Spleen (tissue), 11 donors: ENCODE results near the gene PDE8B. TPM values are rescaled to one million over a fixed set of nuclear protein-coding genes. Genes with fewer than 3 reads are reported as not detected.

Experiments
- DNase-seq: peaks from one replicate; pipeline ENCODE4 v3.0.0-alpha.2; 2020
- H3K27ac ChIP-seq, 8 donors: fragments of 200-600 bp; sonication (generic) in 7 of 8; 1 replicate in 4 of 8; 2 replicates in 4 of 8; pipeline versions ENCODE4 v1.5.0 to v1.8.0; 2016 to 2021; ENCODE audit warnings: inconsistent platforms in 4 of 8, mild to moderate bottlenecking in 4 of 8, moderate library complexity in 1 of 8
- H3K27me3 ChIP-seq, 7 donors: fragments of 200-600 bp; sonication (generic) in 6 of 7; replicated peaks in 1 of 7; 1 replicate in 4 of 7; 2 replicates in 3 of 7; pipeline versions ENCODE4 v1.5.0 to v1.8.0; 2016 to 2021; ENCODE audit warnings: inconsistent platforms in 3 of 7, mild to moderate bottlenecking in 1 of 7
- H3K36me3 ChIP-seq, 6 donors: fragments of 200-600 bp; sonication (generic) in 5 of 6; 1 replicate in 4 of 6; 2 replicates in 2 of 6; pipeline versions ENCODE4 v1.5.0 to v1.8.0; 2016 to 2021; ENCODE audit warnings: inconsistent platforms in 2 of 6
- H3K4me1 ChIP-seq, 6 donors: fragments of 200-600 bp; sonication (generic) in 5 of 6; 1 replicate in 3 of 6; 2 replicates in 3 of 6; pipeline versions ENCODE4 v1.5.0 to v1.8.0; 2016 to 2021; ENCODE audit warnings: inconsistent platforms in 3 of 6
- H3K4me3 ChIP-seq, 8 donors: fragments of 200-600 bp; sonication (generic) in 7 of 8; 1 replicate in 4 of 8; 2 replicates in 4 of 8; pipeline versions ENCODE4 v1.5.0 to v1.8.0; 2016 to 2021; ENCODE audit warnings: inconsistent platforms in 4 of 8, mild to moderate bottlenecking in 4 of 8, moderate library complexity in 2 of 8
- H3K9me3 ChIP-seq, 8 donors: fragments of 200-600 bp; sonication (generic) in 7 of 8; 1 replicate in 4 of 8; 2 replicates in 4 of 8; pipeline versions ENCODE4 v1.5.0 to v1.8.0; 2016 to 2021; ENCODE audit warnings: inconsistent platforms in 4 of 8
- POLR2A ChIP-seq, 3 donors: fragments of 450-650 bp; IDR thresholded peaks; one replicate each; pipeline ENCODE4 v1.5.1; 2017; ENCODE audit warnings: antibody characterized with exemption in 3 of 3, mild to moderate bottlenecking in 1 of 3
- POLR2AphosphoS5 ChIP-seq, 3 donors: sonication (generic); formaldehyde crosslinking; IDR thresholded peaks; one replicate each; pipeline ENCODE4 v1.5.1; 2017; ENCODE audit warnings: antibody characterized with exemption in 3 of 3
- WGBS, 5 donors: extraction: QIAGEN DNeasy Blood & Tissue Kit in 3 of 5; methylation state at CpG; one replicate each; pipeline versions ENCODE4 v1.1.5 to v1.1.7; 2013 to 2018; 5-methylcytosine and 5-hydroxymethylcytosine counted together
- intact Hi-C: fragments of 100-400 bp; cut with DNase I; formaldehyde crosslinking; loops from one replicate; pipeline ENCODE4 v1.15.0; 2023; ENCODE audit warnings: low total_unique reads
- polyA plus RNA-seq, 3 donors: library from polyadenylated mRNA; stranded (reverse); fragments of 200-250 nt; gene quantifications; one replicate each; pipeline ENCODE4 v1.2.1, GENCODE V29; 2013
- total RNA-seq, 7 donors: library from RNA; depleted of rRNA in 3 of 7; stranded (reverse); fragments of >200 nt in 3 of 7; fragmentation: NEBNext Ultra II Directional in 4 of 7; extraction: Animal tissue kit (Norgen Biotek cat#: 25700) in 4 of 7; gene quantifications; one replicate each; pipeline versions ENCODE4 v1.1.0 to v1.2.1, GENCODE V29; 2016 to 2021
- TF ChIP-seq, protein P1 (sequence below), 11 experiments: fragments of 200-600 bp in 7 of 11; fragments of 450-650 bp in 4 of 11; sonication (generic) in 4 of 11; IDR thresholded peaks in 8 of 11; conservative IDR thresholded peaks in 3 of 11; 1 replicate in 7 of 11; 2 replicates in 4 of 11; pipeline versions ENCODE4 v1.4.0 to v1.8.0; 2016 to 2021; ENCODE audit warnings: antibody characterized with exemption in 11 of 11, inconsistent platforms in 4 of 11, mild to moderate bottlenecking in 1 of 11
- donor health status: healthy with polysubstance abuse.
- donor health status: DM: no; HTN: no; CAD: no; lungs with moderate emphysema.
- donor health status: DM: no; HTN: no; CAD: no.
- donor health status: Bipolar disorder and iron deficiency.
- donor health status: healthy.
- donor health status: DM: no; HTN: no; CAD: no.
- donor health status: DM: yes; HTN: yes; CAD: no.

PDE8B gene
- total and polyA plus RNA-seq, 10 donors = 0.18 to 1.9 (median 0.85) TPM

GRCh38 chr5:77444356-77444755 lies 233.9 kb downstream of the PDE8B start:
- Histone ChIP-seq H3K27me3 (no peaks in the 10 kb centered on the region), H3K36me3 (peaks cover 0 to 96% (median 39%) of the 10 kb centered on the region in 6 donors), H3K4me1 (no peaks in the 10 kb centered on the region), H3K4me3 (no peak overlapping the region), H3K9me3 (peaks cover 0 to 13% (median 6%) of the 10 kb centered on the region in 8 donors), H3K27ac (no peak overlapping the region)
- 94 to 100% (median 96%) methylated on average over 1 of the region's 1 CpG for WGBS, 5 donors
- intact Hi-C loops = no loop called here
- TF ChIP-seq POLR2AphosphoS5 (IDR thresholded peaks at IDR 0.05) (no peak), POLR2A (IDR thresholded peaks at IDR 0.05) (no peak)
- TF ChIP-seq, protein P1, sequence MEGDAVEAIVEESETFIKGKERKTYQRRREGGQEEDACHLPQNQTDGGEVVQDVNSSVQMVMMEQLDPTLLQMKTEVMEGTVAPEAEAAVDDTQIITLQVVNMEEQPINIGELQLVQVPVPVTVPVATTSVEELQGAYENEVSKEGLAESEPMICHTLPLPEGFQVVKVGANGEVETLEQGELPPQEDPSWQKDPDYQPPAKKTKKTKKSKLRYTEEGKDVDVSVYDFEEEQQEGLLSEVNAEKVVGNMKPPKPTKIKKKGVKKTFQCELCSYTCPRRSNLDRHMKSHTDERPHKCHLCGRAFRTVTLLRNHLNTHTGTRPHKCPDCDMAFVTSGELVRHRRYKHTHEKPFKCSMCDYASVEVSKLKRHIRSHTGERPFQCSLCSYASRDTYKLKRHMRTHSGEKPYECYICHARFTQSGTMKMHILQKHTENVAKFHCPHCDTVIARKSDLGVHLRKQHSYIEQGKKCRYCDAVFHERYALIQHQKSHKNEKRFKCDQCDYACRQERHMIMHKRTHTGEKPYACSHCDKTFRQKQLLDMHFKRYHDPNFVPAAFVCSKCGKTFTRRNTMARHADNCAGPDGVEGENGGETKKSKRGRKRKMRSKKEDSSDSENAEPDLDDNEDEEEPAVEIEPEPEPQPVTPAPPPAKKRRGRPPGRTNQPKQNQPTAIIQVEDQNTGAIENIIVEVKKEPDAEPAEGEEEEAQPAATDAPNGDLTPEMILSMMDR (IDR thresholded peaks at IDR 0.05 in 8 of 11, conservative IDR thresholded peaks at IDR 0.05 in 3 of 11) = no peak
- no peak for DNase-seq

DNA sequence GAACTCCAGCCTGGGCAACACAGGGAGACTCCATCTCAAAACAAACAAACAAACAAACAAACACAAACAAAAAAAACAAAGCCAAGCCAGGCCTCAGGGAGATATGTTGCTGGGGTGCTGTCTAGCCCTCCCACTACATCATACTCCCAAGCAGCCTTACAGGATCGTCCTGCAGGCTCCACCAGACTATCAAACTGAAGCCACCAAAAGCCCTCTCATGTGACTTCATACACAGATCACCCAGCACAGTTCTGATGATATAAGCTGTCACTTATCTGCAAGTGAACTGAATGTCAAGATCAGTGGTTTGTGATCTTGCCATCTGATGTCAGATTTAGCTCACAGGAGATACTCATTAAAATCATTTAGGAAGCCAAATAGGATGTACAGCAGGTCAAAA lies 238.4 kb downstream of the PDE8B start:
- intact Hi-C loops = no loop called here
- no peak for DNase-seq
- TF ChIP-seq POLR2AphosphoS5 (IDR thresholded peaks at IDR 0.05) (no peak), POLR2A (IDR thresholded peaks at IDR 0.05) (no peak)
- TF ChIP-seq, protein P1 (IDR thresholded peaks at IDR 0.05 in 8 of 11, conservative IDR thresholded peaks at IDR 0.05 in 3 of 11) = no peak
- Histone ChIP-seq H3K4me1 (no peaks in the 10 kb centered on the region), H3K36me3 (peaks cover 0 to 98% (median 29%) of the 10 kb centered on the region in 6 donors), H3K9me3 (peaks cover 0 to 13% (median 6%) of the 10 kb centered on the region in 8 donors), H3K27ac (no peak overlapping the region), H3K4me3 (no peak overlapping the region), H3K27me3 (no peaks in the 10 kb centered on the region)
- 71 to 100% (median 92%) methylated on average over 1 of the region's 1 CpG for WGBS, 5 donors

GRCh38 chr5:77449277-77449676 lies 238.8 kb downstream of the PDE8B start:
- intact Hi-C loops = no loop called here
- H3K36me3 ChIP-seq = peaks cover 0 to 98% (median 26%) of the 10 kb centered on the region in 6 donors
- no peaks in the 10 kb centered on the region for H3K27me3 ChIP-seq
- 43 to 73% (median 59%) methylated on average over 1 of the region's 1 CpG for WGBS, 5 donors
- H3K9me3 ChIP-seq = peaks cover 0 to 13% (median 6%) of the 10 kb centered on the region in 8 donors
- no peaks in the 10 kb centered on the region for H3K4me1 ChIP-seq
- DNase-seq = no peak
- TF ChIP-seq POLR2A (IDR thresholded peaks at IDR 0.05) (no peak), POLR2AphosphoS5 (IDR thresholded peaks at IDR 0.05) (no peak)
- TF ChIP-seq, protein P1 (IDR thresholded peaks at IDR 0.05 in 8 of 11, conservative IDR thresholded peaks at IDR 0.05 in 3 of 11) = no peak
- no peak overlapping the region for H3K27ac ChIP-seq
- H3K4me3 ChIP-seq = no peak overlapping the region

- H3K36me3 ChIP-seq = peaks cover 0 to 97% (median 23%) of the 10 kb centered on the region in 6 donors
- no peaks in the 10 kb centered on the region for H3K27me3 ChIP-seq
- no peak overlapping the region for H3K4me3 ChIP-seq
- TF ChIP-seq POLR2A (IDR thresholded peaks at IDR 0.05) (no peak), POLR2AphosphoS5 (IDR thresholded peaks at IDR 0.05) (no peak)
- TF ChIP-seq, protein P1 (IDR thresholded peaks at IDR 0.05 in 8 of 11, conservative IDR thresholded peaks at IDR 0.05 in 3 of 11) = no peak
- WGBS, 5 donors = 34 to 86% (median 77%) methylated on average over 2 of the region's 2 CpGs
- intact Hi-C loops = no loop called here
- no peak overlapping the region for H3K27ac ChIP-seq
- DNase-seq = no peak
- H3K9me3 ChIP-seq = peaks cover 0 to 13% (median 6%) of the 10 kb centered on the region in 8 donors
- H3K4me1 ChIP-seq = no peaks in the 10 kb centered on the region
Observed at GRCh38 chr5:77449981-77450380, 239.5 kb downstream of the PDE8B start.
